Choroid plexus epithelial cell (primary cell): Measurements from ENCODE around the gene STRADB.
"Not testable (repeated sequence)": the region's sequence is repeated elsewhere in the genome, so short reads cannot be mapped to it uniquely, and the experiment has no call there.

Source experiments
- DNase-seq: peaks from one replicate; pipeline ENCODE4 v3.0.0-alpha.2; 2010; ENCODE audit warnings: low read depth
- H3K4me3 ChIP-seq: 2 replicates; pipeline ENCODE4 v1.5.1; 2011; ENCODE audit warnings: low read depth, mild to moderate bottlenecking, control low read depth, low read length, moderate library complexity
- TF ChIP-seq, protein P1 (sequence below): conservative IDR thresholded peaks from 2 replicates; pipeline ENCODE4 v1.5.1; 2011; ENCODE audit warnings: low read depth, mild to moderate bottlenecking, control low read depth, inconsistent platforms, low read length, moderate library complexity

The STRADB gene

DNA sequence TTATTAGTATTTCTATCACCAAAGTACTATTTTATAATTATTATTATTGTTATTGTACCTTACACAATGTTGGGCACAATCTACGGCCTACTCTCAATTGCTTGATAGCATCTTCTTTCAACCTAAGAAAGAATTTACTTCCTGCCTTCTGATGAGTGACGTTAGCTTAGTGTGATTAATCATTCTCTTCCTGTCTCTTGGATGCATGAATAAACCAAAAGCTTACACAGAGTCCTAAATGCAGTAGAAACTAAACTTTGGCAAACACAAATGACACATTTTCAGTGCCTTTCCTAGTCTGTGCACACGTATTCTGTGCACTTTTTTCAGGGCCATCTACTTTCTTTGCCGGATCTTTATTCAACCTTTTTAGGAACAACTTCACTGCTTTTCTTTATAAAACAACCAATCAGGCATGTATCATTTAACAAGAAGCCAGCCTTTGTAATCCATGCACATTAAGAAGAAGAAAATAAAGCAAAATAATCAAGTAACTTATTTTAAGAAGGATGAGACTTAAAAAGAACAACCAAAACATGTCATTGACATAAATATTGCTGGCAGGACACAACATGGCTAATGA lies 19.4 kb upstream of the STRADB start:
- TF ChIP-seq, protein P1, sequence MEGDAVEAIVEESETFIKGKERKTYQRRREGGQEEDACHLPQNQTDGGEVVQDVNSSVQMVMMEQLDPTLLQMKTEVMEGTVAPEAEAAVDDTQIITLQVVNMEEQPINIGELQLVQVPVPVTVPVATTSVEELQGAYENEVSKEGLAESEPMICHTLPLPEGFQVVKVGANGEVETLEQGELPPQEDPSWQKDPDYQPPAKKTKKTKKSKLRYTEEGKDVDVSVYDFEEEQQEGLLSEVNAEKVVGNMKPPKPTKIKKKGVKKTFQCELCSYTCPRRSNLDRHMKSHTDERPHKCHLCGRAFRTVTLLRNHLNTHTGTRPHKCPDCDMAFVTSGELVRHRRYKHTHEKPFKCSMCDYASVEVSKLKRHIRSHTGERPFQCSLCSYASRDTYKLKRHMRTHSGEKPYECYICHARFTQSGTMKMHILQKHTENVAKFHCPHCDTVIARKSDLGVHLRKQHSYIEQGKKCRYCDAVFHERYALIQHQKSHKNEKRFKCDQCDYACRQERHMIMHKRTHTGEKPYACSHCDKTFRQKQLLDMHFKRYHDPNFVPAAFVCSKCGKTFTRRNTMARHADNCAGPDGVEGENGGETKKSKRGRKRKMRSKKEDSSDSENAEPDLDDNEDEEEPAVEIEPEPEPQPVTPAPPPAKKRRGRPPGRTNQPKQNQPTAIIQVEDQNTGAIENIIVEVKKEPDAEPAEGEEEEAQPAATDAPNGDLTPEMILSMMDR, result no peak
- H3K4me3 ChIP-seq, result no peak overlapping the region
- DNase-seq, result peak; percentile 72

DNA sequence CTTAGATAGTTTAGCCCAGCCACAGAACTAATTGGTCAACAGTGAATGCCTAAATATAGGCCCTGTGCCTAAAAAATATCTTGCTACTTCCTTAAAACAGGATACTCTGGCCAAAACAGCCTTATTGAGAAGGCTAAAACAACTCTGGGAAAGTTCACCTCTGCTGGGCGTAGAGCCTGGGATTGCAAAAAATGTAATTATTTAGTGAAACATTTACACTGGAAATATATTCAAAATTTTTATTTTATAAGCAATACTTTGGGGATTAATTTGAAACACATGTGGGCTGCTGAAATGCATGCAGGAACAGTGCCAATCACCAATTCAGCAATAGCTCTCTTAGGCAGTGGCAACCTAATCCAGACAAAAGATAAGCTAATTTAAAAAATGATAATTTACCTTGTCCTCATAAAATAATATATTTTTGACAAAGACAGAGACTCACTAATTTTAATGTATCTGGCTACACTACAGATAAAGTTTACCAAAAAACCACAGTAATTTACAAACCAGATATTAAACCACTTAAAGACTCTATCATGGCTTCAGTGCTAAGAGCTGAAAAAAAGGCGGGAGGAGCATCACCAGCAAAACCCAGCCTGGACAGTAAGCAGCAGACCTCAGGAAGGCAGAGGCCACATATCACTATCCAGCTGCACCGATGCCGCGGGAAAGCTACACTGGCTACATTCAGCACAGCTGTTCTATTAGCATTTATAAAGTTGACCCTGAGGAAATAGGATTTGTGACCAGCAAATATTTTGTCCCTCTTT lies 18.7 kb upstream of the STRADB start:
- DNase-seq, result peak; percentile 60
- TF ChIP-seq, protein P1, result no peak
- H3K4me3 ChIP-seq, result no peak overlapping the region

DNA sequence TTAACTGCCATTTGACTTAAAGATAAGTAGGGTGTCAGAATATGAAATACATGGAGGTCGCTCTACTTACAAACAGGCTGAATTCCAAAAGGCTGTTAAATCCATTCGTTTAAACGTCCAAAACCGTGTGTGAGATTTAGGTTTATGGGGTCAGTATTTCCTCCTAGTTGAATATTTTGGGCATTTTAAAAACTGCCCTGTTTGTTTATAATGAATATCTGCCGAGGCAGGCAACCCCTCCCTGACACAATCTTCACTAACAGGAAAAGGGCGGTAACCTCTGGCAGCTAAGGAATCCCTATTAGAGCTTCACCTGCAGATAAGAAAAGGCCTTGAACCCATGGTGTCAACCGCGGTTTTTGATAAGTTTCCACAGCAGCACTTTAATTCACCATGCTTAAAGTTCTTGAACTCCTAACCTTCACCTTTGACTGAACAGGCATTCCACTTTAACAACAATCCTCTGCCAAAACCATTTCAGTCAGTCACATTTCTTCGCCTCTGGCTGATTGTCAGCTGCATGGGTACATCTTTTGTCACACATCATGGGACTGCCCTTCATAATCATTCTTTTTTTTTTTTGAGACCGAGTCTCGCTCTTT lies 18.0 kb upstream of the STRADB start:
- no peak overlapping the region for H3K4me3 ChIP-seq
- TF ChIP-seq, protein P1, result no peak
- DNase-seq, result no peak

DNA sequence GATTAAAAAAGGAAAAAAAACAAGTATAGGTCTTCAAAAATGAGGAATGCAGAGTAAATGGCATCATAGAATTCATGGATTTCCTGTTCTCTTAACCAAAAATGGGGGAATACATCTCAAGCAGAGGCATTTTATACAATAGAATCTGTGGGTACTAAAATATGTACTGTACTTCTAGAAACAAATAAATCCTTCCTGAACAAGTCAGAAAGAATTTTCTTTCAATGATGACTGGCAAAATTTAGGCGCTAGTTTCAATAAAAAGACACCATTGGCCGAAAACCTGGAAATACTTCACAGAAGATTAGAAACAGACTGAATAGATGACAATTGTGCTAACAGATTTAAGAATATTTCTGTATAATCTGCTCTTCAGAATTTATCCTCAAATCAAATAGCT lies 15.4 kb upstream of the STRADB start:
- no peak overlapping the region for H3K4me3 ChIP-seq
- no peak for DNase-seq
- TF ChIP-seq, protein P1, result no peak

DNA sequence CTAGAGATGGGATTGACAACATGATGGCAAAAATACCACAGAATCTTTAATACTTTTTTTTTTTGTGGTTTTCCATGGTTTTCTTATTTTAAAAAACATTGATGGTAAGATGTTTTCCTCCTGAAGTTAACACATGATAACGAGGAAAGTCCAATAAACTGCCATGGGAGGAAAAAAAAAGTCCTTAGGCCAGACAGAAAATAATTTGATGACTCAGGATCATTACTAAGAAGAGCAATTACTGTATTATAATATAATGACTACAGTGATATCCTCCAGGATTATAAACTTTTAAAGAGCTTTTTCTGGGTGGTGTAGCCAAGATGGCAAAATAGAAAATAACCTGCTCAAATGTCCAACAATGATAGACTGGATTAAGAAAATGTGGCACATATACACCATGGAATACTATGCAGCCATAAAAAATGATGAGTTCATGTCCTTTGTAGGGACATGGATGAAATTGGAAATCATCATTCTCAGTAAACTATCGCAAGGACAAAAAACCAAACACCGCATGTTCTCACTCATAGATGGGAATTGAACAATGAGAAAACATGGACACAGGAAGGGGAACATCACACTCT lies 12.1 kb upstream of the STRADB start:
- not testable (repeated sequence) for H3K4me3 ChIP-seq, DNase-seq

DNA sequence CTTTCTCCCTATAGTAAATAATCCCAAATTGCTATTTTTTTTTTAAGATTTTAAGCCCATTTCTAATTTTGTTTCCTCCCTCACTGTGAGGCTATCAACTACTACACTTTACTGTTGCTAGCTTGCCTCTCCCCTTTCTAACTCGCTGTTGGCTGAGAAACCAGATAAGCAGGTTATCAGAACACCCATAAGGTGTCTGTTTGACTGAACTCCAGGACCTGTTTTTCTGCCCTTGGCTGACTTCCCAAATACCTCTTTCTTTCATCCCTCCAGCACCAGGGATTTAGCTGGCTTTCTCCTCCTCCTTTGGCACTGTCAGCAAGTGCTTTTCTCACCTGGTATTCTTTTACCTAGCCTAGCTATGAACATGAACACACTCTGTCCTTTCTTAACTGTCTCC lies 11.4 kb upstream of the STRADB start:
- no peak for DNase-seq
- no peak overlapping the region for H3K4me3 ChIP-seq
- TF ChIP-seq, protein P1, result no peak

DNA sequence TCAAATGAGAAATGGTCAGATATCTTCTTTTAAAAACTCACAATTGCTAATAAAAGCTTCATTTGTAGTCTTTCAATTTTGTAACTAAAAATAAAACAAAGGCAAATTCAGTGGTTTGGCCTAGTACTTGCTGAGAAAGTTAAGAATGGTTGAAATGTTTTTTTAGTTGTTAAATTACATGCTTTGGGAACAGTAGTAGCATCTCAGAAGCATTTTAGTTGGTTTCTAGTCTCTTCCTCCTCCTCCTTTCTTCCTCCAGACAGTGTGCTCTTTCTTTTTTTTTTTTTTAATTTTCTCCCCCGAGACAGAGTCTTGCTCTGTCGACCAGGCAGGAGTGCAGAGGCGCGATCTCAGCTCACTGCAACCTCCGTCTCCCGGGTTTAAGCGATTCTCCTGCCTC lies 10.1 kb upstream of the STRADB start:
- no peak for DNase-seq
- TF ChIP-seq, protein P1, result no peak
- H3K4me3 ChIP-seq, result no peak overlapping the region
